HG02981 (cell line): ENCODE data around the gene HTR3E.
"Not testable (repeated sequence)": the region's sequence is repeated elsewhere in the genome, so short reads cannot be mapped to it uniquely, and the experiment has no call there.

Source experiments
- ATAC-seq: cut with Tn5 transposase; IDR thresholded peaks from one replicate; pipeline ENCODE4 v1.9.1; 2021; ENCODE audit warnings: mild to moderate bottlenecking, moderate library complexity; ENCODE audit not compliant: unreplicated experiment

The HTR3E gene

DNA sequence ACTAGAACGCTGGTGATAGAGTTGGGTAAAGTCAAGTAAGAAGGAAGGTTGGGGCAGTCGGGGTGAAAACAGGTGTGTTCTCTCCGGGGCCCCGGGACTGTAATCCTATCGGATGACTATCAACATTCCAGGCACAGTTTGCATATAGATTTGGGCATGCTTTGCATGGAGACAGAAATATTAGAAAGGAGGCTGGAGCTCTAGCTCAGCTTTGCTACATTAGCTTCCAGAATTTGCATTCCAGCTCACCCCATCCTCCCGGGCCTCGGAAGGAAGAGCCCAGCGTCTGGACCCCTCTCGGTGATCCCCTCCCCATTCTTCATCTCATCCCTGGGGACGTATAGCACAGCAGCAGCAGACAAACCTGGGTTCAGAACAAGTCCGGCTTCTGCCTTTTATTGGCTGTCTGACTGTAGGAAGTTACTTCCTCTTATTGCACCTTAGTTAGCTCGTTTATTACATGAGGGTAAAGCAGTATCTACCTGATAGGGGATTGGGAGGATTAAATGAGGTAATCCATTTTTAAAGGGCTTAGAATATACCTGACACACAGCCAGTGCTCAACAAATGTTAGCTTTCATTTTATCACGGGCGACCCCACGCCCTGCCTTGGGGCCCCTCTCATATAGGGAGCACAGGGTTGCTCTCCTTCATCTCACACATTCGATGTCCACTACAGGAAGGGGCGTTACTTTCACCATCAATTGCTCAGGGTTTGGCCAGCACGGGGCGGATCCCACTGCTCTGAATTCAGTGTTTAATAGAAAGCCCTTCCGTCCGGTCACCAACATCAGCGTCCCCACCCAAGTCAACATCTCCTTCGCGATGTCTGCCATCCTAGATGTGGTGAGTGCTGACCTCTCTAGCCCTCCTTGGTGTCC lies 3.2 kb downstream of the HTR3E start:
- no peak for ATAC-seq

GRCh38 chr3:184110316-184110725 lies 13.5 kb downstream of the HTR3E start:
- no peak for ATAC-seq

- ATAC-seq: no peak
Measured at GRCh38 chr3:184116017-184116416, 19.2 kb downstream of the HTR3E start.

- ATAC-seq: no peak
Measured at GRCh38 chr3:184117636-184118035, 20.8 kb downstream of the HTR3E start.

GRCh38 chr3:184121031-184121430 lies 24.2 kb downstream of the HTR3E start:
- not testable (repeated sequence) for ATAC-seq

- ATAC-seq: no peak
Measured at GRCh38 chr3:184126006-184126405, 29.1 kb downstream of the HTR3E start.

GRCh38 chr3:184129012-184129411 lies 32.1 kb downstream of the HTR3E start:
- no peak for ATAC-seq

DNA sequence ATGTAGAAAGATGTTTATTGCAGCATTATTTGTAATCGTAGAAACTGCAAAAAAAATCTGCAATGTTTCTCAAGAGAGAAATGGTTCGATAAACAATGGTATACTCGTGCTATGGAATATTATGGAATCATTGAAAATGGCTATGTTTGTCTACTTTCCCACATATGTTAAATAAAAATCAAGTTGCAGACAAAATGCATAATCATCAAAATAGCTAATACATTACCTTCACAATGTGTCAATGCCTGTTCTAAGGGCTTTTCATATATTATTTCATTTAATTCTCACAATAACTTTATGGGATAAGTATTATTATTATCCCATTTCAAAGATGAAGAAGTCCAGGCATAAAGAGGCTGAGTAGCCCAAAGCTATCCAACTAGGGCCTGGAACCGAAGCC lies 36.1 kb downstream of the HTR3E start:
- no peak for ATAC-seq

GRCh38 chr3:184133840-184134745 lies 37.2 kb downstream of the HTR3E start:
- ATAC-seq: no peak

DNA sequence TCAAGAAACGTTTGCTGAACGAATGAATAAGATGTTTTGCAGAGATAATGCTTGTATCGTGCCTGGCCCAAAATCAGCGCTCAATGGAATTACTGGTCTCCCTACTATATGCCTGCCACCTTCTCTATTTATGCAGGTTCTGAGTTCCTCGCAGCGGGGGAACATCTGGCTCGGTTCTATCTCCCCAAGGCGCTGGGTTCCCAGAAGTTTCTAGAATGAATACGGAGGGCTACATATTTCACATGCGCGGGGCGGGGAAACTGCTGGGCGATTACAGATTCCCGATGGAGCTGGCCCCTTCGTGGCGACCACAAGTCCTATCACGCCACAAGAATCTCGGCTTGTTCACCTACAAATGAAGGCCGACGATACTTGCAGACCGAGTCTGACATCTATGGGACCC lies 37.9 kb downstream of the HTR3E start:
- ATAC-seq: no peak

- peak; percentile 84 for ATAC-seq
Measured at GRCh38 chr3:184135149-184135910, 38.5 kb downstream of the HTR3E start, which contains the start of gene EIF2B5. EIF2B5 (plus strand) TSS chr3:184135358; CDS start chr3:184135386, 28 bp downstream.

- no peak for ATAC-seq
Measured at GRCh38 chr3:184135911-184136260, 39.0 kb downstream of the HTR3E start.

DNA sequence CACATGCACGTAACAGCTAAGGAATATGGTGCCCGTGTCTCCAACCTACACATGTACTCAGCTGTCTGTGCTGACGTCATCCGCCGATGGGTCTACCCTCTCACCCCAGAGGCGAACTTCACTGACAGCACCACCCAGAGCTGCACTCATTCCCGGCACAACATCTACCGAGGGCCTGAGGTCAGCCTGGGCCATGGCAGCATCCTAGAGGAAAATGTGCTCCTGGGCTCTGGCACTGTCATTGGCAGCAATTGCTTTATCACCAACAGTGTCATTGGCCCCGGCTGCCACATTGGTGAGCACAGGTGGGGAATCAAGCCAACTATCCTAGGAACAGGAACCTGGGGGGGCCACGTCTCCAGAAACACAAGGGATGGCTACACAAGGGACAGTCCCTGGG lies 43.6 kb downstream of the HTR3E start:
- ATAC-seq: no peak

DNA sequence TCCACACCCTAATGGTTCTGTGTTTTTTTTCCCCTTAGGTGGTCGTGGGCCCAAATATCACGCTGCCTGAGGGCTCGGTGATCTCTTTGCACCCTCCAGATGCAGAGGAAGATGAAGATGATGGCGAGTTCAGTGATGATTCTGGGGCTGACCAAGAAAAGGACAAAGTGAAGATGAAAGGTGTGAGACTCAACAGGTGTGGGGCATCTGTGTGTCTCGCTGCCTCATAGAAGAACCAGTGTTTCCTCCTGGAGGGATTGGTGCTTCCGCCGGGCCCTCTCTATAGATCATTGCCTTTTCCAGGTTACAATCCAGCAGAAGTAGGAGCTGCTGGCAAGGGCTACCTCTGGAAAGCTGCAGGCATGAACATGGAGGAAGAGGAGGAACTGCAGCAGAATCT lies 45.3 kb downstream of the HTR3E start:
- ATAC-seq: no peak

DNA sequence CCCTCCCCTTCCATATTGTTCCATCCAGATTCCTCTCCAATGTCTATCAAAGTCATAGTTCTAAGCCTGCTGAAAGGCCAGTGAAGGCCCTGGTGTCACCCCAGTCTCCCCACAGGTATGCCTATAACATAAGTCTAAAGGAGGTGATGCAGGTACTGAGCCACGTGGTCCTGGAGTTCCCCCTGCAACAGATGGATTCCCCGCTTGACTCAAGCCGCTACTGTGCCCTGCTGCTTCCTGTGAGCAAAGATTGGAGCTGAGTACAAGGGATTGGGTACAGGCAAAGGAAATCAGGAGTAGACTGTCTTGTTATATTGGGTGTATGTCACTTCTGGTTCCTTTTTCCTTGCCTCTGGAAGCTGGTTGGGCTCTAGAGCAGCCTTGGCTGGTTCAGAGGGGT lies 46.5 kb downstream of the HTR3E start:
- no peak for ATAC-seq

DNA sequence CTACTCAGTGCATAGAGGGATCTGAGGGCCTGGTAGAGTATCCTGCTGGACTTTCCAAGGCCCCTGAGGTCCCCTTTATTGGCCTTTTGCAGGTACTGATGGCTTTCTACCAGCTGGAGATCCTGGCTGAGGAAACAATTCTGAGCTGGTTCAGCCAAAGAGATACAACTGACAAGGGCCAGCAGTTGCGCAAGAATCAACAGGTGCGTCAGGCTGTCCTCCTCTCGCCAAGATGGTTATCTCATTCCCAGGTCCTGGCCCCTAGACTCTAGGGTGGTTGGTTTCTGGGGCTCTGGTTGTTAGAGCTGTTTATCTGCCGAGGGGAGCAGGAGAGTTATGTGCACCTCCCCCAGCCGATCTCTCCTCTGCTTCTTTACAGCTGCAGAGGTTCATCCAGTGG lies 47.6 kb downstream of the HTR3E start:
- no peak for ATAC-seq

- ATAC-seq: no peak
Measured at GRCh38 chr3:184145111-184145524, 48.3 kb downstream of the HTR3E start.

- ATAC-seq: no peak
Measured at GRCh38 chr3:184145751-184146270, 48.9 kb downstream of the HTR3E start.

GRCh38 chr3:184148076-184148475 lies 51.2 kb downstream of the HTR3E start:
- no peak for ATAC-seq

- ATAC-seq: no peak
Measured at GRCh38 chr3:184149123-184149522, 52.3 kb downstream of the HTR3E start.

DNA sequence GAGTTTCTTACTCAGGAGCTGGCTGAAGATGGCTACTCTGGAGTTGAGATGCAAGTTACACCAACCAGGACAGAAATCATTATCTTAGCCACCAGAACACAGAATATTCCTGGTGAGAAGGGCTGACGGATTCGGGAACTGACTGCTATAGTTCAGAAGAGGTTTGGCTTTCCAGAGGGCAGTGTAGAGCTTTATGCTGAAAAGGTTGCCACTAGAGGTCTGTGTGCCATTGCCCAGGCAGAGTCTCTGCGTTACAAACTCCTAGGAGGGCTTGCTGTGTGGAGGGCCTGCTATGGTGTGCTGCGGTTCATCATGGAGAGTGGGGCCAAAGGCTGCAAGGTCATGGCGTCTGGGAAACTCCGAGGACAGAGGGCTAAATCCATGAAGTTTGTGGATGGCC lies 52.9 kb downstream of the HTR3E start:
- not testable (repeated sequence) for ATAC-seq
